Suprapubic skin (tissue), 4 donors: ENCODE results near the gene LGI2. TPM values are rescaled to one million over a fixed set of nuclear protein-coding genes. Genes with fewer than 3 reads are reported as not detected.

ENCODE experiments used
- DNase-seq, 2 donors: peaks; one replicate each; pipeline ENCODE4 v3.0.0-alpha.2; 2019; ENCODE audit warnings: low spot score in 2 of 2
- H3K27ac ChIP-seq: fragments of 200-600 bp; sonication (generic); one replicate; pipeline ENCODE4 v1.5.1; 2019
- H3K27me3 ChIP-seq: fragments of 200-600 bp; sonication (generic); one replicate; pipeline ENCODE4 v1.5.1; 2019
- H3K36me3 ChIP-seq: fragments of 200-600 bp; sonication (generic); one replicate; pipeline ENCODE4 v1.5.1; 2019
- H3K4me1 ChIP-seq: fragments of 200-600 bp; sonication (generic); one replicate; pipeline ENCODE4 v1.5.1; 2019
- H3K4me3 ChIP-seq: fragments of 200-600 bp; sonication (generic); one replicate; pipeline ENCODE4 v1.5.1; 2019; ENCODE audit warnings: mild to moderate bottlenecking
- H3K9me3 ChIP-seq: fragments of 200-600 bp; sonication (generic); one replicate; pipeline ENCODE4 v1.5.1; 2019
- EP300 ChIP-seq: sonication (generic); formaldehyde crosslinking; IDR thresholded peaks from one replicate; pipeline ENCODE4 v1.6.1; 2017; ENCODE audit warnings: antibody characterized with exemption
- POLR2A ChIP-seq, 2 donors: fragments of 450-650 bp; IDR thresholded peaks; one replicate each; pipeline ENCODE4 v1.6.1; 2017; ENCODE audit warnings: antibody characterized with exemption in 2 of 2, mild to moderate bottlenecking in 2 of 2, moderate library complexity in 2 of 2
- POLR2AphosphoS5 ChIP-seq, 3 donors: sonication (generic); formaldehyde crosslinking; IDR thresholded peaks; one replicate each; pipeline ENCODE4 v1.6.1; 2017; ENCODE audit warnings: antibody characterized with exemption in 3 of 3
- WGBS: methylation state at CpG from one replicate; pipeline ENCODE4 v1.1.5; 2018; 5-methylcytosine and 5-hydroxymethylcytosine counted together
- total RNA-seq, 4 donors: library from RNA; depleted of rRNA; stranded (reverse); fragments of >200 nt; gene quantifications; one replicate each; pipeline ENCODE4 v1.1.0, GENCODE V29; 2016
- TF ChIP-seq, protein P1 (sequence below), 2 donors: fragments of 200-600 bp in 1 of 2; fragments of 450-650 bp in 1 of 2; sonication (generic) in 1 of 2; IDR thresholded peaks; one replicate each; pipeline ENCODE4 v1.5.1; 2016 to 2019; ENCODE audit warnings: antibody characterized with exemption in 2 of 2, mild to moderate bottlenecking in 1 of 2, moderate library complexity in 1 of 2

The LGI2 gene
- total RNA-seq, 4 donors from 2014 or later, result 0.26 to 0.72 (median 0.50) TPM

DNA sequence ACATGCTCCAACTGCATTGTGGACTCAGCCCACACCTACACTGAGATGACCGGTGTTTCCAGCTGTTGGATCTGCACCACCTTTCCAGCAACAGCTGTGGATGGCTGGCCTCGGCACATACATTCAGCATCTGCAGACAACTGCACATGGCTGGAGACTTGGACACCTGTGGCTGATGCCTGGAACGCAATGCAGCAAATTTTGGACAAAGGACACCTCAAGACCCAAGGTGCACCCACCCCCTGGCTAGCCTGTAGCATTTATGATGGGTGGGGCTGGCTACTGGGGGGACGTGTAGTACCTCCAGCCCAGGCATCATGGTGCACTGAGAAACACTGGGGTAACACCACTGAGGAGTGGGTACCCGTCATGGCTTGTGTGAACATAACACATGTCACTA lies 60.6 kb downstream of the LGI2 start:
- no peak for DNase-seq
- no peak overlapping the region for H3K4me3 ChIP-seq
- no peaks in the 10 kb centered on the region for H3K36me3 ChIP-seq
- H3K27me3 ChIP-seq, result no peaks in the 10 kb centered on the region
- H3K27ac ChIP-seq, result no peak overlapping the region
- WGBS, result 82% methylated on average over 3 of the region's 5 CpGs
- TF ChIP-seq POLR2A (IDR thresholded peaks at IDR 0.05) (no peak), EP300 (no peak), POLR2AphosphoS5 (IDR thresholded peaks at IDR 0.05) (no peak)
- TF ChIP-seq, protein P1, sequence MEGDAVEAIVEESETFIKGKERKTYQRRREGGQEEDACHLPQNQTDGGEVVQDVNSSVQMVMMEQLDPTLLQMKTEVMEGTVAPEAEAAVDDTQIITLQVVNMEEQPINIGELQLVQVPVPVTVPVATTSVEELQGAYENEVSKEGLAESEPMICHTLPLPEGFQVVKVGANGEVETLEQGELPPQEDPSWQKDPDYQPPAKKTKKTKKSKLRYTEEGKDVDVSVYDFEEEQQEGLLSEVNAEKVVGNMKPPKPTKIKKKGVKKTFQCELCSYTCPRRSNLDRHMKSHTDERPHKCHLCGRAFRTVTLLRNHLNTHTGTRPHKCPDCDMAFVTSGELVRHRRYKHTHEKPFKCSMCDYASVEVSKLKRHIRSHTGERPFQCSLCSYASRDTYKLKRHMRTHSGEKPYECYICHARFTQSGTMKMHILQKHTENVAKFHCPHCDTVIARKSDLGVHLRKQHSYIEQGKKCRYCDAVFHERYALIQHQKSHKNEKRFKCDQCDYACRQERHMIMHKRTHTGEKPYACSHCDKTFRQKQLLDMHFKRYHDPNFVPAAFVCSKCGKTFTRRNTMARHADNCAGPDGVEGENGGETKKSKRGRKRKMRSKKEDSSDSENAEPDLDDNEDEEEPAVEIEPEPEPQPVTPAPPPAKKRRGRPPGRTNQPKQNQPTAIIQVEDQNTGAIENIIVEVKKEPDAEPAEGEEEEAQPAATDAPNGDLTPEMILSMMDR (IDR thresholded peaks at IDR 0.05), result no peak
- peaks cover 5% of the 10 kb centered on the region for H3K4me1 ChIP-seq
- no peaks in the 10 kb centered on the region for H3K9me3 ChIP-seq

DNA sequence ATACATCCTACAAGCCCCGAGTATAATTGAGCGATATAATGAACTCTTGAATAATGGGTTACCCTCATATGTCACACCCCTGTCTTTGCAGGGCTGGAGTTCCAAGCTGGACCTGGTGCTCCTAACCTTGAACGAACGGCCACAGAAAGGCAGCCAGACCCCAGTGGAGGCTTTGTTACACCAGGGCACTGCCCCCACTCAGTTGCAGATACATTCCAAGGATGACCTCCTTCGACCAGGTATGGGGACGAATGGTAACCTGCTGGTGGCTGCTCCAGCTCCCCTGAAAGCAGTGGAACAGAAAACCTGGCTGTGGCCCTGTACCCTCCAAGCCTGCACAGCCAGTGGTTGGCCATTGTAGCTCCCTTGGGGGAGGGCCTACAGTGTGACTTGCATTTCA lies 61.3 kb downstream of the LGI2 start:
- DNase-seq, result no peak
- no peaks in the 10 kb centered on the region for H3K9me3 ChIP-seq
- TF ChIP-seq, protein P1 (IDR thresholded peaks at IDR 0.05), result no peak
- TF ChIP-seq POLR2A (IDR thresholded peaks at IDR 0.05), result no peak
- no peak for TF ChIP-seq POLR2AphosphoS5 (IDR thresholded peaks at IDR 0.05)
- no peak overlapping the region for H3K4me3 ChIP-seq
- no peaks in the 10 kb centered on the region for H3K27me3 ChIP-seq
- no peaks in the 10 kb centered on the region for H3K36me3 ChIP-seq
- H3K4me1 ChIP-seq, result peaks cover 5% of the 10 kb centered on the region
- no peak overlapping the region for H3K27ac ChIP-seq
- WGBS, result 73% methylated on average over 4 of the region's 6 CpGs

DNA sequence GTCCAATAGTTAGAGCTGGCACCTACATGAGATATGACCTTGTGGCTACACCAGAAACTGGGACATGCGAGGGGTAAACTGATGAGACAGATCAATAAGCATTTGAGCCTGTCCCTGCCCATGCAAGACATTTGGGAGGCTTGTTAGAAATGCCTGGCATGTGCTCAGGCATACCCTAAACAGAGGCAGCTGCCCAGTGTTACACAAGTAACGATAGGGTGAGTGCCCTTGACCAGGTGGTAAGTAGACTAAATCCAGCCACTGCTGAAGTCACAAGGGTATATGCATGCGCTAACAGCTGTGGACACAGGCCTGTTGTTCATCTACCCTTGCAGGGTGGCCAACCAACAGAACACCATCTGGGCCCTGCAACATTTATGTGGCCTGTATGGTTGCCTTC lies 61.8 kb downstream of the LGI2 start:
- no peaks in the 10 kb centered on the region for H3K36me3 ChIP-seq
- no peaks in the 10 kb centered on the region for H3K9me3 ChIP-seq
- peaks cover 5% of the 10 kb centered on the region for H3K4me1 ChIP-seq
- TF ChIP-seq, protein P1 (IDR thresholded peaks at IDR 0.05), result no peak
- TF ChIP-seq POLR2AphosphoS5 (IDR thresholded peaks at IDR 0.05) (no peak), EP300 (no peak), POLR2A (IDR thresholded peaks at IDR 0.05) (no peak)
- WGBS, result 86% methylated on average over 3 of the region's 3 CpGs
- no peak overlapping the region for H3K27ac ChIP-seq
- no peak overlapping the region for H3K4me3 ChIP-seq
- no peak for DNase-seq
- H3K27me3 ChIP-seq, result no peaks in the 10 kb centered on the region

DNA sequence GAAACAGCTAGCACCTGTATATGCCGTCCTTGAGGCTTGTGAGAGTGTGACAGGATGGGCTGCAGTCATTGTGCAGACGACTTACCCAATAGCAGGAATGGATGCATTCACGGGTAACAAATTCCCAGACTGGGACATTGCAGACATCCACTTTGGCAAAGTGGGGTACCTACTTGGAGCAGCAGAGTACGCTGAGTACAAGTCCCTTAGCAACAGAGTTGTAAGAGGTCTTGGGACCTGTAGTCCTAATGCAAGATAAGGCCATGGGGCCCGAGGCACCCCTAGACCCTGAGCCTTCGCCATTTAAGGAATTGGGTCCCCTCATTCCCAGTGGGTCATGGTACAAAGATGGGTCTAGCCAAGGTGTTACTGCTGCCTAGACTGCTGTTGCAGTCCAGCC lies 62.5 kb downstream of the LGI2 start:
- DNase-seq, result no peak
- Histone ChIP-seq H3K4me3 (no peak overlapping the region), H3K27me3 (no peaks in the 10 kb centered on the region), H3K4me1 (peaks cover 5% of the 10 kb centered on the region), H3K36me3 (no peaks in the 10 kb centered on the region), H3K9me3 (no peaks in the 10 kb centered on the region), H3K27ac (no peak overlapping the region)
- TF ChIP-seq EP300 (no peak), POLR2AphosphoS5 (IDR thresholded peaks at IDR 0.05) (no peak), POLR2A (IDR thresholded peaks at IDR 0.05) (no peak)
- TF ChIP-seq, protein P1 (IDR thresholded peaks at IDR 0.05), result no peak
- 91% methylated on average over 5 of the region's 6 CpGs for WGBS

DNA sequence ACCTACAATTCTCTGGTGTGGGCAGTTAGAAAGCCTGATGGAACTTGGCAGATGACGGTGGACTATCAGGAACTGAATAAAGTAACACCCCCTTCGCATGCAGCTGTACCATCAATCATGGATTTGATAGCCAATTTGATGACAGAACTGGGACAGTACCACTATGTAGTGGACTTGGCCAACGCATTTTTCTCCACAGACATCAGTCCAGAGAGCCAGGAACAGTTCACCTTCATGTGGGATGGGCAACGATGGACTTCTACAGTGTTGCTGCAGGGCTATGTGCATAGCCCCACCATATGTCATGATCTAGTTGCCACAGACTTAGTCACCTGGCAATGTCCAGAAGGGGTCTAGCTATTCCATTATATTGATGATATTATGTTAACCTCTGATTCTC lies 63.4 kb downstream of the LGI2 start:
- H3K4me1 ChIP-seq, result peaks cover 5% of the 10 kb centered on the region
- no peak for DNase-seq
- H3K36me3 ChIP-seq, result no peaks in the 10 kb centered on the region
- H3K9me3 ChIP-seq, result no peaks in the 10 kb centered on the region
- TF ChIP-seq POLR2AphosphoS5 (IDR thresholded peaks at IDR 0.05), result no peak
- TF ChIP-seq, protein P1 (IDR thresholded peaks at IDR 0.05), result no peak
- no peak for TF ChIP-seq POLR2A (IDR thresholded peaks at IDR 0.05)
- no peak for TF ChIP-seq EP300
- H3K27me3 ChIP-seq, result no peaks in the 10 kb centered on the region
- no peak overlapping the region for H3K4me3 ChIP-seq
- WGBS, result 95% methylated on average over 4 of the region's 4 CpGs
- H3K27ac ChIP-seq, result no peak overlapping the region
